Measurements from ENCODE around the gene NUCB2.

Gene NUCB2

GRCh38 chr11:17300372-17300771, 23.8 kb downstream of the NUCB2 start:
- Histone ChIP-seq H3K27me3 (no peaks in the 10 kb centered on the region), H3K4me1 (no peaks in the 10 kb centered on the region), H3K4me3 (ENCODE audit: low read depth, low read length) (no peak overlapping the region), H3K9me3 (no peaks in the 10 kb centered on the region), H3K36me3 (no peaks in the 10 kb centered on the region)
- DNase-seq: no peak
- TF ChIP-seq CTCF (IDR thresholded peaks at IDR 0.05; ENCODE audit: low read depth, low read length): no peak

- no peak for DNase-seq
- no peak for TF ChIP-seq CTCF (IDR thresholded peaks at IDR 0.05; ENCODE audit: low read depth, low read length)
- no peaks in the 10 kb centered on the region for H3K27me3 ChIP-seq
- H3K4me3 ChIP-seq (ENCODE audit: low read depth, low read length): no peak overlapping the region
- no peaks in the 10 kb centered on the region for H3K9me3 ChIP-seq
- H3K36me3 ChIP-seq: no peaks in the 10 kb centered on the region
- H3K4me1 ChIP-seq: no peaks in the 10 kb centered on the region
Observed at GRCh38 chr11:17313349-17314231, 37.1 kb downstream of the NUCB2 start.

GRCh38 chr11:17314232-17314547, 37.7 kb downstream of the NUCB2 start:
- Histone ChIP-seq H3K4me1 (no peaks in the 10 kb centered on the region), H3K4me3 (ENCODE audit: low read depth, low read length) (no peak overlapping the region), H3K9me3 (no peaks in the 10 kb centered on the region), H3K27me3 (no peaks in the 10 kb centered on the region), H3K36me3 (no peaks in the 10 kb centered on the region)
- no peak for DNase-seq
- no peak for TF ChIP-seq CTCF (IDR thresholded peaks at IDR 0.05; ENCODE audit: low read depth, low read length)

- no peak for TF ChIP-seq CTCF (IDR thresholded peaks at IDR 0.05; ENCODE audit: low read depth, low read length)
- H3K9me3 ChIP-seq: no peaks in the 10 kb centered on the region
- no peak overlapping the region for H3K4me3 ChIP-seq (ENCODE audit: low read depth, low read length)
- no peaks in the 10 kb centered on the region for H3K4me1 ChIP-seq
- DNase-seq: no peak
- H3K36me3 ChIP-seq: no peaks in the 10 kb centered on the region
- no peaks in the 10 kb centered on the region for H3K27me3 ChIP-seq
Observed at GRCh38 chr11:17314904-17315426, 38.4 kb downstream of the NUCB2 start.

GRCh38 chr11:17328871-17329494, 52.4 kb downstream of the NUCB2 start:
- DNase-seq: no peak
- TF ChIP-seq CTCF (IDR thresholded peaks at IDR 0.05; ENCODE audit: low read depth, low read length): no peak
- Histone ChIP-seq H3K27me3 (no peaks in the 10 kb centered on the region), H3K9me3 (no peaks in the 10 kb centered on the region), H3K4me1 (no peaks in the 10 kb centered on the region), H3K36me3 (no peaks in the 10 kb centered on the region), H3K4me3 (ENCODE audit: low read depth, low read length) (no peak overlapping the region)

- H3K9me3 ChIP-seq: no peaks in the 10 kb centered on the region
- no peak for DNase-seq
- no peaks in the 10 kb centered on the region for H3K4me1 ChIP-seq
- H3K27me3 ChIP-seq: no peaks in the 10 kb centered on the region
- TF ChIP-seq CTCF (IDR thresholded peaks at IDR 0.05; ENCODE audit: low read depth, low read length): no peak
- no peaks in the 10 kb centered on the region for H3K36me3 ChIP-seq
- H3K4me3 ChIP-seq (ENCODE audit: low read depth, low read length): no peak overlapping the region
Observed at GRCh38 chr11:17331669-17332068, 55.1 kb downstream of the NUCB2 start.
